B cell (primary cell): Measurements from ENCODE around the gene SYNPO.

Experiments used
- EZH2 ChIP-seq: IDR thresholded peaks from 2 replicates; pipeline ENCODE4 v1.6.1; 2012; ENCODE audit warnings: borderline replicate concordance, low read depth, mild to moderate bottlenecking, moderate library complexity, low read length; ENCODE audit not compliant: insufficient read depth, poor library complexity, severe bottlenecking
- TF ChIP-seq, protein P1 (sequence below): fragments of 200-600 bp; IDR thresholded peaks from one replicate; pipeline ENCODE4 v1.8.0; 2022; ENCODE audit warnings: antibody characterized with exemption, mild to moderate bottlenecking

DNA sequence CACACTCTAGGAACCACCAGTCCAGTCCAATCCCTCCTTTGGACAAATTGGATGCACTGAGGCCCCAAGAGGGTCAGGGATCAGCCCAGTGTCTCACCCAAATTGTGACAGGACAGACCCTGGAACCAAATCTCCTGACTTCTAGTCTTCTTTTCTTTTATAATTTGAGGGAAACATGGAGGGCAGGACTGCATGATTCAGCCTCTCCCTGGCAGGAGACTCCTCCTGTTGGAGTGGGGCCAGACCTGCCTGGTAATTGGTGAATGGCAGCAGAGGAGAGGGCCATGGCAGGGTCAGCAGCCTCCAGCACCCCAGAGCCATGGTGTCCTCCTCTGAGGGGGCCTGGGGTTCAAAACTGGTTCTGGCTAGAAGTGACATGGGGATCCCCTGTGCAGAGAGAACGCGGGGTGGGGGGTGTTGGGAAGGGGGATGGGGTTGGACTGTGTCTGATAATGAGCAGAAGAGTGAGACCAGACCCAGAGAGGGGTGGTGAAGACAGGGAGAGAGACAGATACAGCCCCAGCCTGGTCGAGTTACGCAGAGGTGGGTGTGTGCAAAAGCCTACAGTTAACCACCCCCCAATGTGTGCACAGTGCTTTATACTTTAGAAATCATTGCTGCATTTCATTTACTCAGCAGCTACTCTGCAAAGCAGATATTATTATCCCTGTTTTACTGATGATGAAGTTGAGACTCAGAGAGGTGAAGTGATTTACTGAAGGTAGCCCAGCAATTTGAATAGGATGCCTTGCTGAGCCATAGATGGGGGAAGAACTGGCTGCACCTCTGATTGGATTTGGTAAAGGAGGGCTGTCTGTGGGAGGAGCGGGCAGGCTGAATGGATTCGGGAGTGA, 3.8 kb upstream of the SYNPO start:
- TF ChIP-seq, protein P1, sequence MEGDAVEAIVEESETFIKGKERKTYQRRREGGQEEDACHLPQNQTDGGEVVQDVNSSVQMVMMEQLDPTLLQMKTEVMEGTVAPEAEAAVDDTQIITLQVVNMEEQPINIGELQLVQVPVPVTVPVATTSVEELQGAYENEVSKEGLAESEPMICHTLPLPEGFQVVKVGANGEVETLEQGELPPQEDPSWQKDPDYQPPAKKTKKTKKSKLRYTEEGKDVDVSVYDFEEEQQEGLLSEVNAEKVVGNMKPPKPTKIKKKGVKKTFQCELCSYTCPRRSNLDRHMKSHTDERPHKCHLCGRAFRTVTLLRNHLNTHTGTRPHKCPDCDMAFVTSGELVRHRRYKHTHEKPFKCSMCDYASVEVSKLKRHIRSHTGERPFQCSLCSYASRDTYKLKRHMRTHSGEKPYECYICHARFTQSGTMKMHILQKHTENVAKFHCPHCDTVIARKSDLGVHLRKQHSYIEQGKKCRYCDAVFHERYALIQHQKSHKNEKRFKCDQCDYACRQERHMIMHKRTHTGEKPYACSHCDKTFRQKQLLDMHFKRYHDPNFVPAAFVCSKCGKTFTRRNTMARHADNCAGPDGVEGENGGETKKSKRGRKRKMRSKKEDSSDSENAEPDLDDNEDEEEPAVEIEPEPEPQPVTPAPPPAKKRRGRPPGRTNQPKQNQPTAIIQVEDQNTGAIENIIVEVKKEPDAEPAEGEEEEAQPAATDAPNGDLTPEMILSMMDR = no peak
- no peak for TF ChIP-seq EZH2
